ENCODE results near the gene ROCK2. TPM values are rescaled to one million over a fixed set of nuclear protein-coding genes. Genes with fewer than 3 reads are reported as not detected.

The ROCK2 gene
- total and polyA plus RNA-seq, 8 donors, result 49.4 to 61.5 (median 58.8) TPM

DNA sequence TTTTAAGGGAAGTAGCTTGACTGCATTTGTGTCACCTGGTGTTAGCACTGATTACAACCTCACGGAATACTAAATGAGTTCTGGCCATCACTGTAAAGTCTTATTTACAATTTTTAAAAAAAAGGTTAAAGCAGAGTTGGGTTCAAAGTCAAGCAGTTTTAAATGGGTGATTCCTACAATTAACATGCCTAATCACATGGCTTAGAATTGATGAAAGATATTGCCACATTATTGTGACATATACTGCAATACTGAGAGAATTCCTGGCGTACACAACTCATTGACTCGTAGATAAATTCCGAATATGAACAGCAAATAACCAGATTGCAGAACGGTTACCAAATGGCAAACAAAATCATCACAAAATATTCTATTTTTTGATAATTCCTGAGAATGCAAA lies 34.2 kb downstream of the ROCK2 start:
- Histone ChIP-seq H3K4me1 (peaks cover 10 to 43% of the 10 kb centered on the region in 2 donors), H3K4me3 (no peak overlapping the region), H3K9me3 (no peaks in the 10 kb centered on the region), H3K27ac (no peak overlapping the region), H3K27me3 (no peaks in the 10 kb centered on the region), H3K36me3 (no peaks in the 10 kb centered on the region)
- no peak for ATAC-seq
- DNase-seq, result no peak
- intact Hi-C loops (cut with DNase I), result no loop called here
- TF ChIP-seq, protein P1, sequence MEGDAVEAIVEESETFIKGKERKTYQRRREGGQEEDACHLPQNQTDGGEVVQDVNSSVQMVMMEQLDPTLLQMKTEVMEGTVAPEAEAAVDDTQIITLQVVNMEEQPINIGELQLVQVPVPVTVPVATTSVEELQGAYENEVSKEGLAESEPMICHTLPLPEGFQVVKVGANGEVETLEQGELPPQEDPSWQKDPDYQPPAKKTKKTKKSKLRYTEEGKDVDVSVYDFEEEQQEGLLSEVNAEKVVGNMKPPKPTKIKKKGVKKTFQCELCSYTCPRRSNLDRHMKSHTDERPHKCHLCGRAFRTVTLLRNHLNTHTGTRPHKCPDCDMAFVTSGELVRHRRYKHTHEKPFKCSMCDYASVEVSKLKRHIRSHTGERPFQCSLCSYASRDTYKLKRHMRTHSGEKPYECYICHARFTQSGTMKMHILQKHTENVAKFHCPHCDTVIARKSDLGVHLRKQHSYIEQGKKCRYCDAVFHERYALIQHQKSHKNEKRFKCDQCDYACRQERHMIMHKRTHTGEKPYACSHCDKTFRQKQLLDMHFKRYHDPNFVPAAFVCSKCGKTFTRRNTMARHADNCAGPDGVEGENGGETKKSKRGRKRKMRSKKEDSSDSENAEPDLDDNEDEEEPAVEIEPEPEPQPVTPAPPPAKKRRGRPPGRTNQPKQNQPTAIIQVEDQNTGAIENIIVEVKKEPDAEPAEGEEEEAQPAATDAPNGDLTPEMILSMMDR (IDR thresholded peaks at IDR 0.05), result no peak

- H3K27ac ChIP-seq, result no peak overlapping the region
- H3K4me3 ChIP-seq, result no peak overlapping the region
- no peaks in the 10 kb centered on the region for H3K9me3 ChIP-seq
- intact Hi-C loops (cut with DNase I), result no loop called here
- H3K4me1 ChIP-seq, result peaks cover 10 to 43% of the 10 kb centered on the region in 2 donors
- no peak for ATAC-seq
- DNase-seq, result no peak
- TF ChIP-seq, protein P1 (IDR thresholded peaks at IDR 0.05), result no peak
- H3K27me3 ChIP-seq, result no peaks in the 10 kb centered on the region
- no peaks in the 10 kb centered on the region for H3K36me3 ChIP-seq
These were observed 34.7 kb downstream of the ROCK2 start for GRCh38 chr2:11309706-11310105.

- no peak for ATAC-seq
- H3K27me3 ChIP-seq, result no peaks in the 10 kb centered on the region
- H3K4me1 ChIP-seq, result peaks cover 10 to 38% of the 10 kb centered on the region in 2 donors
- H3K27ac ChIP-seq, result no peak overlapping the region
- TF ChIP-seq, protein P1 (IDR thresholded peaks at IDR 0.05), result no peak
- DNase-seq, result no peak
- H3K4me3 ChIP-seq, result no peak overlapping the region
- H3K9me3 ChIP-seq, result no peaks in the 10 kb centered on the region
- intact Hi-C loops (cut with DNase I), result no loop called here
- H3K36me3 ChIP-seq, result no peaks in the 10 kb centered on the region
These were observed 36.5 kb downstream of the ROCK2 start for GRCh38 chr2:11307764-11308415.

DNA sequence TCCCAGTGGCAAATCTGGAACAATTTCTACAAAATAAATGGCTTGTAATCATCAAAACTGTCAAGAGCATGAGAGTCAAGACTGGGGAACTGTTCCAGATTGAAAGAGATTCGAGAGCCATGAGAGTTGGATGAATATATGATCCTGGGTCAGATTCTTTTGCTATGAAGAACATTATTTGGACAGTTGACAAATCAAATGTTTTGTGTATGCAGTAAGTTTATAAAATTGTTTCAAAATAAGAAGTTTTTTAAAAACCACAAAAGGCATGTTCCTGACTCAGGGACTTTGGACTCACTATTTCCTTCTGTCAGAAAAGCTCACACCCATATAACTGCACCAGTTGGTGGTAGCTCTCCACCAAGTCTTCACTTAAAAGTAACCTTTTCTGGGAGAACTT lies 38.5 kb downstream of the ROCK2 start:
- intact Hi-C loops (cut with DNase I), result no loop called here
- H3K36me3 ChIP-seq, result no peaks in the 10 kb centered on the region
- no peaks in the 10 kb centered on the region for H3K9me3 ChIP-seq
- H3K27me3 ChIP-seq, result no peaks in the 10 kb centered on the region
- ATAC-seq (peak; percentile 71), DNase-seq (no peak)
- H3K27ac ChIP-seq, result peak overlapping the region in 1 of 2 donors; percentile 17
- peaks cover 10 to 35% of the 10 kb centered on the region in 2 donors for H3K4me1 ChIP-seq
- TF ChIP-seq, protein P1 (IDR thresholded peaks at IDR 0.05), result no peak
- H3K4me3 ChIP-seq, result no peak overlapping the region

DNA sequence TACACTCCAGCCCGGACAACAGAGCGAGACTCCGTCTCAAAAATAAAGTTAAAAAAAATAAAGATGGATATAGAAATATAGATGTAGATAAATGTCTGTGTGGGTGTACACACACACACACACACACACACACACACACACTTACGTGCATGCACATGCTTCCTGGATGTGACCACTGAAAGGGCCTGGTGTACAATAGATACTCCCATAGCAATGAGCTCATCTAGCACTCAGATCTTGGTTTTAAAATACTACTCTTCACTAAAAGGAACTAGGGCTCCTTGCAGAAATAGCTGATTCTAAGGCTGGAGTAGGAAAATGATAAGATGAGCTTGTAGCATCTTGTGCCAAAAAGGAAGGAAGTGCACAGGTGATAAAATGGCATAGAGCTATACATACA lies 39.1 kb downstream of the ROCK2 start:
- TF ChIP-seq, protein P1 (IDR thresholded peaks at IDR 0.05), result no peak
- ATAC-seq (no peak), DNase-seq (no peak)
- Histone ChIP-seq H3K27me3 (no peaks in the 10 kb centered on the region), H3K4me1 (peaks cover 10 to 29% of the 10 kb centered on the region in 2 donors), H3K4me3 (no peak overlapping the region), H3K27ac (peak overlapping the region in 1 of 2 donors; percentile 17), H3K9me3 (no peaks in the 10 kb centered on the region), H3K36me3 (no peaks in the 10 kb centered on the region)
- intact Hi-C loops (cut with DNase I), result no loop called here

Data from left lung (tissue), 10 donors.